Melanocyte of skin (primary cell): ENCODE data around the gene KRTAP9-1. TPM values are rescaled to one million over a fixed set of nuclear protein-coding genes. Genes with fewer than 3 reads are reported as not detected.

Source experiments
- small RNA-seq, 2 donors: library from RNA; depleted of rRNA; stranded (forward); fragments of <200 nt; gene quantifications; one replicate each; pipeline ENCODE3, GENCODE V24; 2012
- total RNA-seq, 2 donors: library from RNA; depleted of rRNA; stranded (reverse); fragments of >200 nt; gene quantifications; 2 replicates each; pipeline ENCODE4 v1.2.3, GENCODE V29; 2012

The KRTAP9-1 gene
- not detected for total RNA-seq

GRCh38 chr17:41189837-41190318 is at the start of gene KRTAP9-1:
Gene KRTAP9-1 (plus strand): TSS chr17:41189887. CDS start chr17:41189887, 0 bp downstream.

GRCh38 chr17:41140360-41141131 is 49.1 kb upstream of the KRTAP9-1 start, which contains the start of gene KRTAP4-6:
Gene KRTAP4-6 (minus strand): TSS chr17:41140544. CDS start chr17:41140487, 57 bp downstream.

GRCh38 chr17:41149652-41149985 is 40.1 kb upstream of the KRTAP9-1 start, which contains the start of gene KRTAP4-5:
Gene KRTAP4-5 (minus strand): TSS chr17:41149825. CDS start chr17:41149767, 58 bp downstream.

GRCh38 chr17:41160648-41161047 is 29.0 kb upstream of the KRTAP9-1 start, which contains the start of gene KRTAP4-4:
Gene KRTAP4-4 (minus strand): TSS chr17:41160748. CDS start chr17:41160691, 57 bp downstream.

GRCh38 chr17:41168121-41168520 is 21.6 kb upstream of the KRTAP9-1 start, which contains the start of gene KRTAP4-3:
Gene KRTAP4-3 (minus strand): TSS chr17:41168221. CDS start chr17:41168172, 49 bp downstream.

GRCh38 chr17:41177727-41178271 is 11.9 kb upstream of the KRTAP9-1 start, which contains the start of gene KRTAP4-2:
Gene KRTAP4-2 (minus strand): TSS chr17:41178221. CDS start chr17:41178164, 57 bp downstream.

GRCh38 chr17:41184480-41184961 is 5.2 kb upstream of the KRTAP9-1 start, which contains the start of gene KRTAP4-1:
Gene KRTAP4-1 (minus strand): TSS chr17:41184911. CDS start chr17:41184854, 57 bp downstream.

GRCh38 chr17:41226598-41227095 is 37.0 kb downstream of the KRTAP9-1 start, which contains the start of gene KRTAP9-2:
Gene KRTAP9-2 (plus strand): TSS chr17:41226648. CDS start chr17:41226655, 7 bp downstream.

GRCh38 chr17:41232399-41233105 is 42.9 kb downstream of the KRTAP9-1 start, which contains the start of gene KRTAP9-3:
Gene KRTAP9-3 (plus strand): TSS chr17:41232449. CDS start chr17:41232502, 53 bp downstream.

GRCh38 chr17:41237949-41238437 is 48.3 kb downstream of the KRTAP9-1 start, which contains the start of gene KRTAP9-8:
Gene KRTAP9-8 (plus strand): TSS chr17:41237999. CDS start chr17:41238052, 53 bp downstream.

Small RNAs within 50 kb of the gene (small RNA-seq; reads per million reads assigned to genes)
- gene KRTAP4-17P: 0 reads per million in 2 donors

Other genes with a start within 250 kb of the KRTAP9-1 start
- gene KRT39, start 222.9 kb upstream of the KRTAP9-1 start, total RNA-seq: not detected
- not detected for gene KRT40, start 205.6 kb upstream of the KRTAP9-1 start, total RNA-seq
- gene KRTAP3-3, start 195.7 kb upstream of the KRTAP9-1 start, total RNA-seq: not detected
- gene KRTAP3-2, start 190.0 kb upstream of the KRTAP9-1 start, total RNA-seq: not detected
- gene KRTAP3-1, start 180.8 kb upstream of the KRTAP9-1 start, total RNA-seq: not detected
- gene KRTAP1-5, start 162.7 kb upstream of the KRTAP9-1 start, total RNA-seq: not detected
- not detected for gene KRTAP1-4, start 159.7 kb upstream of the KRTAP9-1 start, total RNA-seq
- gene KRTAP1-3, start 155.0 kb upstream of the KRTAP9-1 start, total RNA-seq: not detected
- not detected for gene KRTAP1-1, start 148.4 kb upstream of the KRTAP9-1 start, total RNA-seq
- gene KRTAP2-1, start 142.6 kb upstream of the KRTAP9-1 start, total RNA-seq: not detected
- not detected for gene KRTAP2-2, start 134.7 kb upstream of the KRTAP9-1 start, total RNA-seq
- not detected for gene KRTAP2-3, start 129.8 kb upstream of the KRTAP9-1 start, total RNA-seq
- gene KRTAP2-4, start 124.0 kb upstream of the KRTAP9-1 start, total RNA-seq: not detected
- not detected for gene KRTAP4-7, start 105.7 kb upstream of the KRTAP9-1 start, total RNA-seq
- not detected for gene KRTAP4-8, start 91.7 kb upstream of the KRTAP9-1 start, total RNA-seq
- gene KRTAP4-16, start 87.7 kb upstream of the KRTAP9-1 start, total RNA-seq: not detected
- gene KRTAP4-9, start 84.5 kb upstream of the KRTAP9-1 start, total RNA-seq: not detected
- gene KRTAP4-11, start 71.5 kb upstream of the KRTAP9-1 start, total RNA-seq: not detected
- not detected for gene KRTAP4-12, start 65.7 kb upstream of the KRTAP9-1 start, total RNA-seq
- not detected for gene KRTAP4-6, start 49.3 kb upstream of the KRTAP9-1 start, total RNA-seq
- gene KRTAP4-5, start 40.1 kb upstream of the KRTAP9-1 start, total RNA-seq: not detected
- not detected for gene KRTAP4-4, start 29.1 kb upstream of the KRTAP9-1 start, total RNA-seq
- gene KRTAP4-3, start 21.7 kb upstream of the KRTAP9-1 start, total RNA-seq: not detected
- gene KRTAP4-2, start 11.7 kb upstream of the KRTAP9-1 start, total RNA-seq: not detected
- not detected for gene KRTAP4-1, start 5.0 kb upstream of the KRTAP9-1 start, total RNA-seq
- gene KRTAP9-2, start 36.8 kb downstream of the KRTAP9-1 start, total RNA-seq: not detected
- not detected for gene KRTAP9-3, start 42.6 kb downstream of the KRTAP9-1 start, total RNA-seq
- gene KRTAP9-8, start 48.1 kb downstream of the KRTAP9-1 start, total RNA-seq: not detected
- not detected for gene KRTAP9-4, start 59.8 kb downstream of the KRTAP9-1 start, total RNA-seq
- gene KRTAP9-9, start 65.5 kb downstream of the KRTAP9-1 start, total RNA-seq: not detected
- not detected for gene KRTAP9-6, start 75.5 kb downstream of the KRTAP9-1 start, total RNA-seq
- not detected for gene KRTAP9-7, start 85.8 kb downstream of the KRTAP9-1 start, total RNA-seq
- not detected for gene KRTAP29-1, start 113.0 kb downstream of the KRTAP9-1 start, total RNA-seq
- gene KRTAP16-1, start 119.4 kb downstream of the KRTAP9-1 start, total RNA-seq: not detected
- not detected for gene KRTAP17-1, start 125.8 kb downstream of the KRTAP9-1 start, total RNA-seq
- gene KRT33A, start 160.9 kb downstream of the KRTAP9-1 start, total RNA-seq: not detected
- gene KRT33B, start 179.9 kb downstream of the KRTAP9-1 start, total RNA-seq: not detected
- gene KRT34, start 192.4 kb downstream of the KRTAP9-1 start, total RNA-seq: not detected
- gene KRT31, start 207.7 kb downstream of the KRTAP9-1 start, total RNA-seq: not detected
- gene KRT37, start 234.7 kb downstream of the KRTAP9-1 start, total RNA-seq: not detected